Chondrocyte (in vitro differentiated cells): ENCODE results near the gene MNX1. TPM values are rescaled to one million over a fixed set of nuclear protein-coding genes. Genes with fewer than 3 reads are reported as not detected.

ENCODE experiments used
- DNase-seq: peaks from one replicate; pipeline ENCODE4 v3.0.0; 2021; ENCODE audit warnings: mixed read lengths, low spot score
- H3K27ac Mint-ChIP-seq: one replicate; pipeline ENCODE4 v1.8.0; 2021; ENCODE audit warnings: mild to moderate bottlenecking, moderate library complexity, mixed read lengths; ENCODE audit not compliant: unreplicated experiment
- H3K27me3 Mint-ChIP-seq: 2 replicates; pipeline ENCODE4 v1.8.0; 2021; ENCODE audit warnings: low read depth, mixed read lengths
- H3K36me3 Mint-ChIP-seq: 2 replicates; pipeline ENCODE4 v1.8.0; 2021; ENCODE audit warnings: low read depth, mixed read lengths
- H3K4me1 Mint-ChIP-seq: 2 replicates; pipeline ENCODE4 v1.8.0; 2021; ENCODE audit warnings: low read depth, mild to moderate bottlenecking, mixed read lengths
- H3K4me3 Mint-ChIP-seq: one replicate; pipeline ENCODE4 v1.8.0; 2021; ENCODE audit warnings: mild to moderate bottlenecking, moderate library complexity, mixed read lengths; ENCODE audit not compliant: unreplicated experiment
- H3K9me3 Mint-ChIP-seq: 2 replicates; pipeline ENCODE4 v1.8.0; 2021; ENCODE audit warnings: low read depth, mixed read lengths
- CTCF ChIP-seq: fragments of 200-600 bp; sonication (generic); IDR thresholded peaks from 2 replicates; pipeline ENCODE4 v1.5.0; 2021; ENCODE audit warnings: antibody characterized with exemption, mild to moderate bottlenecking, moderate library complexity
- total RNA-seq: library from RNA; stranded (reverse); gene quantifications from 3 replicates; pipeline ENCODE4 v1.2.1, GENCODE V29; 2021

MNX1 gene
- total RNA-seq, 1 donor from 2014 or later, result not detected

GRCh38 chr7:157056246-157056645 is 45.8 kb upstream of the MNX1 start:
- Mint-ChIP-seq H3K36me3 (no peaks in the 10 kb centered on the region), H3K27me3 (peaks cover 16% of the 10 kb centered on the region)

GRCh38 chr7:157054927-157055326 is 44.5 kb upstream of the MNX1 start:
- Mint-ChIP-seq H3K27ac (no peak overlapping the region), H3K4me1 (no peaks in the 10 kb centered on the region), H3K4me3 (no peak overlapping the region), H3K27me3 (peaks cover 14% of the 10 kb centered on the region), H3K9me3 (peaks cover 10% of the 10 kb centered on the region), H3K36me3 (no peaks in the 10 kb centered on the region)
- DNase-seq, result no peak
- no peak for TF ChIP-seq CTCF

More at GRCh38 chr7:157056246-157056645, 45.8 kb upstream of the MNX1 start:
- no peak overlapping the region for H3K4me3 Mint-ChIP-seq
- TF ChIP-seq CTCF, result no peak
- no peaks in the 10 kb centered on the region for H3K4me1 Mint-ChIP-seq
- H3K9me3 Mint-ChIP-seq, result peaks cover 10% of the 10 kb centered on the region
- H3K27ac Mint-ChIP-seq, result no peak overlapping the region
- no peak for DNase-seq

GRCh38 chr7:157053118-157053517 is 42.7 kb upstream of the MNX1 start:
- Mint-ChIP-seq H3K27ac (no peak overlapping the region), H3K4me1 (no peaks in the 10 kb centered on the region), H3K36me3 (no peaks in the 10 kb centered on the region), H3K9me3 (peaks cover 10% of the 10 kb centered on the region), H3K27me3 (peaks cover 13% of the 10 kb centered on the region), H3K4me3 (no peak overlapping the region)
- TF ChIP-seq CTCF, result no peak
- no peak for DNase-seq

GRCh38 chr7:157047148-157047547 is 36.7 kb upstream of the MNX1 start:
- TF ChIP-seq CTCF, result no peak
- Mint-ChIP-seq H3K27me3 (peaks cover 13% of the 10 kb centered on the region), H3K36me3 (no peaks in the 10 kb centered on the region), H3K4me1 (peaks cover 4% of the 10 kb centered on the region), H3K9me3 (no peaks in the 10 kb centered on the region), H3K27ac (no peak overlapping the region), H3K4me3 (no peak overlapping the region)
- DNase-seq, result no peak

- no peak for DNase-seq
- no peaks in the 10 kb centered on the region for H3K36me3 Mint-ChIP-seq
- H3K4me3 Mint-ChIP-seq, result no peak overlapping the region
- peaks cover 4% of the 10 kb centered on the region for H3K4me1 Mint-ChIP-seq
- H3K9me3 Mint-ChIP-seq, result no peaks in the 10 kb centered on the region
- H3K27ac Mint-ChIP-seq, result no peak overlapping the region
- H3K27me3 Mint-ChIP-seq, result peaks cover 15% of the 10 kb centered on the region
- TF ChIP-seq CTCF, result no peak
Observed at GRCh38 chr7:157046681-157047080, 36.2 kb upstream of the MNX1 start.
